Stomach (tissue), 9 donors: ENCODE data around the gene RASSF3. TPM values are rescaled to one million over a fixed set of nuclear protein-coding genes. Genes with fewer than 3 reads are reported as not detected.

ENCODE experiments used
- DNase-seq, 2 donors: peaks; one replicate each; pipeline versions ENCODE4 v3.0.0 to v3.0.0-alpha.2; 2013 to 2019
- H3K27ac ChIP-seq, 5 donors: fragments of 200-600 bp in 4 of 5; sonication (generic) in 4 of 5; one replicate each; pipeline ENCODE4 v1.5.1; 2013 to 2019; ENCODE audit warnings: mild to moderate bottlenecking in 1 of 5, moderate library complexity in 1 of 5
- H3K27me3 ChIP-seq, 3 donors: fragments of 200-600 bp; sonication (generic); one replicate each; pipeline ENCODE4 v1.5.1; 2017 to 2019; ENCODE audit warnings: mixed run types in 1 of 3
- H3K36me3 ChIP-seq, 4 donors: fragments of 200-600 bp; sonication (generic); 1 replicate in 3 of 4; 2 replicates in 1 of 4; pipeline ENCODE4 v1.5.1; 2016 to 2019
- H3K4me1 ChIP-seq, 4 donors: fragments of 200-600 bp; sonication (generic); one replicate each; pipeline ENCODE4 v1.5.1; 2016 to 2019
- H3K4me3 ChIP-seq, 4 donors: fragments of 200-600 bp; sonication (generic) in 3 of 4; one replicate each; pipeline ENCODE4 v1.5.1; 2016 to 2019; ENCODE audit warnings: mild to moderate bottlenecking in 1 of 4
- H3K9me3 ChIP-seq, 4 donors: fragments of 200-600 bp; sonication (generic); one replicate each; pipeline ENCODE4 v1.5.1; 2016 to 2019
- EP300 ChIP-seq: sonication (generic); formaldehyde crosslinking; IDR thresholded peaks from one replicate; pipeline ENCODE4 v1.6.1; 2017; ENCODE audit warnings: antibody characterized with exemption
- POLR2A ChIP-seq, 4 donors: fragments of 450-650 bp; IDR thresholded peaks; one replicate each; pipeline ENCODE4 v1.6.1; 2016; ENCODE audit warnings: antibody characterized with exemption in 4 of 4, control low read depth in 2 of 4, mild to moderate bottlenecking in 1 of 4, moderate library complexity in 1 of 4
- POLR2AphosphoS5 ChIP-seq, 3 donors: sonication (generic); formaldehyde crosslinking; IDR thresholded peaks; one replicate each; pipeline ENCODE4 v1.6.1; 2016; ENCODE audit warnings: antibody characterized with exemption in 3 of 3
- WGBS, 5 donors: extraction: QIAGEN DNeasy Blood & Tissue Kit in 3 of 5; methylation state at CpG; one replicate each; pipeline versions ENCODE4 v1.1.5 to v1.1.7; 2013 to 2018; 5-methylcytosine and 5-hydroxymethylcytosine counted together
- intact Hi-C: fragments of 100-400 bp; cut with DNase I; formaldehyde crosslinking; loops from one replicate; pipeline ENCODE4 v1.15.1; 2023; ENCODE audit warnings: low total_unique reads
- polyA plus RNA-seq, 3 donors: library from polyadenylated mRNA; stranded (reverse); fragments of 200-250 nt; gene quantifications; one replicate each; pipeline ENCODE4 v1.2.3, GENCODE V29; 2013
- total RNA-seq, 5 donors: library from RNA; depleted of rRNA; stranded (reverse); fragments of >200 nt; gene quantifications; one replicate each; pipeline versions ENCODE4 v1.1.0 to v1.2.3, GENCODE V29; 2014 to 2016
- TF ChIP-seq, protein P1 (sequence below), 7 experiments: fragments of 450-650 bp in 4 of 7; fragments of 200-600 bp in 3 of 7; sonication (generic) in 3 of 7; IDR thresholded peaks; one replicate each; pipeline ENCODE4 v1.5.1; 2016 to 2019; ENCODE audit warnings: antibody characterized with exemption in 7 of 7, control low read depth in 2 of 7, mild to moderate bottlenecking in 1 of 7
- donor health status: healthy with polysubstance abuse.
- donor health status: Bipolar disorder and iron deficiency.
- donor health status: healthy.

RASSF3 gene
- total and polyA plus RNA-seq, 8 donors, result 29.3 to 109 (median 54.8) TPM

DNA sequence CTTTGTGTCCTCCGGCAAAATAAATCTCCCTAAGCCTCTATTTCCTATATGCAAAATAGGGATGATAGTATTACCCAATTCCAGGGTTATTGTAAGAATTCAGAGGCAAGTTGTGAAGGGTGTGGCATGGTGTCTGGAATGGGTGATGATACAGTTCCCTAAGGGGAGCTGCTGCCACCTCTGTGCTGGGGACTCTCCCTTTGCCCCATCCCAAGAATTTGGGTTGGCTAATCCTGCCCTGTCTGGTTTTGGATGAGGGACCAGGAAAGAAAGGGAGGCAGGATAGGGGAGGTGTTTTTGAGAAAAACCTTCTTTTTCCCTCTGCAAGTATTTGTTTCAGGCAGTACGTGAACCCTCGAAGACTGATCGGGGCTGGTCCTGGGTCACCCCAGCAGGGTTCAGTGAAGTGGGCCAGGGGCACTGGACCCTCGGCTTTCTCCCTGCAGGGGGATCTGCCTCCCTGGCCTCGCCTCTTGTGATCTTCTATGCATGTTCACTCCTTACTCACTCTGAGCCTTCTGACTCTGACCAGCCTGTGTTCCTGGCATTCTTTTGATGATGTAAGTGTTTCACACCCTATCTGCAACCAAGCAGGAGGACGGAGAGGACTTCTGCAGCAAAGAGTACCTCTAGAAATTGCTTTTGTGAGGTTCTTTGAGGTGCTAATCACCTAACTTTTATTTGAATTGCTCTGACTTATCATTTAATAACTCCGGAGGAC lies 60.8 kb downstream of the RASSF3 start:
- H3K4me3 ChIP-seq, result no peak overlapping the region
- no peaks in the 10 kb centered on the region for H3K27me3 ChIP-seq
- peaks cover 95 to 100% (median 98%) of the 10 kb centered on the region in 4 donors for H3K4me1 ChIP-seq
- WGBS, 5 donors, result 32 to 48% (median 43%) methylated on average over 8 of the region's 8 CpGs
- intact Hi-C loops, result loop anchor here (10.0 kb wide), 1 partner anchor 56 kb away; the partner anchor contains the start of gene RASSF3
- no peaks in the 10 kb centered on the region for H3K36me3 ChIP-seq
- TF ChIP-seq EP300, result no peak
- peak; percentile 81 to 86 (median 84) for TF ChIP-seq POLR2AphosphoS5 (IDR thresholded peaks at IDR 0.05)
- peak overlapping the region; percentile 78 to 91 (median 86) for H3K27ac ChIP-seq
- DNase-seq, result peak; percentile 54 to 77
- H3K9me3 ChIP-seq, result no peaks in the 10 kb centered on the region

GRCh38 chr12:64671681-64672080 lies 61.4 kb downstream of the RASSF3 start:
- Histone ChIP-seq H3K4me1 (peaks cover 89 to 100% (median 98%) of the 10 kb centered on the region in 4 donors), H3K4me3 (no peak overlapping the region), H3K27ac (peak overlapping the region; percentile 63 to 91 (median 86)), H3K36me3 (no peaks in the 10 kb centered on the region), H3K9me3 (no peaks in the 10 kb centered on the region), H3K27me3 (no peaks in the 10 kb centered on the region)
- no peak for TF ChIP-seq EP300
- TF ChIP-seq POLR2A (IDR thresholded peaks at IDR 0.05), result no peak
- TF ChIP-seq POLR2AphosphoS5 (IDR thresholded peaks at IDR 0.05), result no peak
- TF ChIP-seq, protein P1, sequence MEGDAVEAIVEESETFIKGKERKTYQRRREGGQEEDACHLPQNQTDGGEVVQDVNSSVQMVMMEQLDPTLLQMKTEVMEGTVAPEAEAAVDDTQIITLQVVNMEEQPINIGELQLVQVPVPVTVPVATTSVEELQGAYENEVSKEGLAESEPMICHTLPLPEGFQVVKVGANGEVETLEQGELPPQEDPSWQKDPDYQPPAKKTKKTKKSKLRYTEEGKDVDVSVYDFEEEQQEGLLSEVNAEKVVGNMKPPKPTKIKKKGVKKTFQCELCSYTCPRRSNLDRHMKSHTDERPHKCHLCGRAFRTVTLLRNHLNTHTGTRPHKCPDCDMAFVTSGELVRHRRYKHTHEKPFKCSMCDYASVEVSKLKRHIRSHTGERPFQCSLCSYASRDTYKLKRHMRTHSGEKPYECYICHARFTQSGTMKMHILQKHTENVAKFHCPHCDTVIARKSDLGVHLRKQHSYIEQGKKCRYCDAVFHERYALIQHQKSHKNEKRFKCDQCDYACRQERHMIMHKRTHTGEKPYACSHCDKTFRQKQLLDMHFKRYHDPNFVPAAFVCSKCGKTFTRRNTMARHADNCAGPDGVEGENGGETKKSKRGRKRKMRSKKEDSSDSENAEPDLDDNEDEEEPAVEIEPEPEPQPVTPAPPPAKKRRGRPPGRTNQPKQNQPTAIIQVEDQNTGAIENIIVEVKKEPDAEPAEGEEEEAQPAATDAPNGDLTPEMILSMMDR (IDR thresholded peaks at IDR 0.05), result no peak
- WGBS, 5 donors, result 36 to 46% (median 38%) methylated on average over 4 of the region's 4 CpGs
- DNase-seq, result no peak
- intact Hi-C loops, result loop anchor here (10.0 kb wide), 1 partner anchor 57 kb away; the partner anchor contains the start of gene RASSF3

DNA sequence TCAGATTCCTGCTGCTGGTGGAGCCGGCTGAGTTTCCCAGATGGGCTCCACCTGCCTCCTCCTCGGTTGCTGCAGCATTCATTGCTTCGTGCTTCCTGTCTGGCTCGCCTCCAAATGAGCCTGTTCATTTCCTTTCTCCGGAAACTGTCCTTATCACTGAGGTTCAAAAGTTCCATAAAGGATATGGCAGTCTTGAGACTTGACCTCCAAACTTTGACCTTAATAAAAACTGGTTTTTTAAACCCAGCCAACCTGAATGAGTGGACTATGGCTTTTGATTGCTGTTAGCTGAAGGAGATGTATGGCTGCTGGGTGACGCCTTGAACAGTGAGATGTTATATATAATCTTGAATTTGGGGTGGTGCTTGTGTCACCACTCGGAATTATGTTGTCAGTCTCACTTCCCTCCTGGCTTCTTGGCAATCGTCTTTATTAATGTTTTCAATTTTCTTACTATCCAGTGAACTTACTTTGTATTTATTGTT lies 62.7 kb downstream of the RASSF3 start:
- no peaks in the 10 kb centered on the region for H3K27me3 ChIP-seq
- no peaks in the 10 kb centered on the region for H3K9me3 ChIP-seq
- peak overlapping the region; percentile 77 to 91 (median 86) for H3K27ac ChIP-seq
- WGBS, 5 donors, result 7 to 16% (median 10%) methylated on average over 8 of the region's 8 CpGs
- H3K4me1 ChIP-seq, result peaks cover 76 to 100% (median 92%) of the 10 kb centered on the region in 4 donors
- H3K36me3 ChIP-seq, result no peaks in the 10 kb centered on the region
- H3K4me3 ChIP-seq, result no peak overlapping the region
- TF ChIP-seq POLR2AphosphoS5 (IDR thresholded peaks at IDR 0.05), result peak in 2 of 3 donors; percentile 46 to 70
- TF ChIP-seq POLR2A (IDR thresholded peaks at IDR 0.05), result no peak
- DNase-seq, result peak; percentile 84 to 91
- intact Hi-C loops, result loop anchor here (10.0 kb wide), 1 partner anchor 58 kb away; the partner anchor contains the start of gene RASSF3

DNA sequence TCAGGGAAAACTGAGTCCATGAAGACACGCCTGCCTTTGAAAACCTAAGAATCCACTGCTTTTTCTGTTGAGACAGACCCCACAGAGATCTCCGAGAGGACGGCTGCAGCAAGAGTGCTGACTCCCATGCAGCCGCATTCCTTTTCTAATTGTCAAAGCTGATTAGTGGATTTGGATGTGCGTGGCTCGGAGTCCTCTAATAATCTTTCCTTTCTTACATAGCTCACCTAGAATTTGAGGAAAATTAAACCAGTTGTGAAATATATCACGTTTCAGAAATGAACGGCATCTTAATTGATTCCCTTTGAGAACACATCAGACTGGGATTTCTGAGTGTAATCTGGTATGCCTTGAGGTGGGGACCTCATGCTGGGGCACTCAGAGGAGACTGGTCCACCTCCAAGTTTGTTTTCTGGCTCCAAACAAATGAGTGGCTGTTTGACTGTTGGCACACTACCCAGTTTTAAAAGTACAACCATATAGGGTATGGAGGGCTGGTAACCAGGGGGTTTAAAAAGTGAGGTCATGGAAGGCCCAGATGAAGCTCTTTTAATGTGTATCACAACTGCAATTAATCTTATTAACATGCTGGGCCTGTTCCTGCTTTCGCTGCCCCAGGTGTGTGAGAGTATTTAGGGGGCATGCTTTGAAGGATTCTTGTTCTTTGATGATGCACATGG lies 63.3 kb downstream of the RASSF3 start:
- 41 to 56% (median 48%) methylated on average over 9 of the region's 9 CpGs for WGBS, 5 donors
- Histone ChIP-seq H3K4me1 (peaks cover 69 to 100% (median 89%) of the 10 kb centered on the region in 4 donors), H3K4me3 (no peak overlapping the region), H3K36me3 (no peaks in the 10 kb centered on the region), H3K27ac (peak overlapping the region; percentile 65 to 91 (median 86)), H3K9me3 (no peaks in the 10 kb centered on the region), H3K27me3 (no peaks in the 10 kb centered on the region)
- DNase-seq, result peak in 1 of 2 donors; percentile 73
- intact Hi-C loops, result loop anchor here (10.0 kb wide), 1 partner anchor 59 kb away; the partner anchor contains the start of gene RASSF3
- TF ChIP-seq EP300 (no peak), POLR2A (IDR thresholded peaks at IDR 0.05) (no peak), POLR2AphosphoS5 (IDR thresholded peaks at IDR 0.05) (no peak)
- TF ChIP-seq, protein P1 (IDR thresholded peaks at IDR 0.05), result no peak

GRCh38 chr12:64674367-64674922 lies 64.2 kb downstream of the RASSF3 start:
- intact Hi-C loops, result loop anchor here (10.0 kb wide), 1 partner anchor 60 kb away; the partner anchor contains the start of gene RASSF3
- DNase-seq, result peak in 1 of 2 donors; percentile 61
- Histone ChIP-seq H3K4me1 (peaks cover 66 to 100% (median 88%) of the 10 kb centered on the region in 4 donors), H3K9me3 (no peaks in the 10 kb centered on the region), H3K27me3 (no peaks in the 10 kb centered on the region), H3K4me3 (no peak overlapping the region), H3K36me3 (no peaks in the 10 kb centered on the region), H3K27ac (peak overlapping the region; percentile 72 to 91 (median 86))
- 80 to 87% (median 83%) methylated on average over 10 of the region's 10 CpGs for WGBS, 5 donors
- TF ChIP-seq, protein P1 (IDR thresholded peaks at IDR 0.05), result no peak
- TF ChIP-seq POLR2A (IDR thresholded peaks at IDR 0.05) (no peak), EP300 (no peak), POLR2AphosphoS5 (IDR thresholded peaks at IDR 0.05) (no peak)
